TTC549 (cell line): Measurements from ENCODE around the gene SLC2A1.

ENCODE experiments used
- FAIRE-seq: peaks from 2 replicates; lab custom pipeline; 2012; peaks lifted over from hg19 to GRCh38; lab: Jason Lieb, UNC

Gene SLC2A1

DNA sequence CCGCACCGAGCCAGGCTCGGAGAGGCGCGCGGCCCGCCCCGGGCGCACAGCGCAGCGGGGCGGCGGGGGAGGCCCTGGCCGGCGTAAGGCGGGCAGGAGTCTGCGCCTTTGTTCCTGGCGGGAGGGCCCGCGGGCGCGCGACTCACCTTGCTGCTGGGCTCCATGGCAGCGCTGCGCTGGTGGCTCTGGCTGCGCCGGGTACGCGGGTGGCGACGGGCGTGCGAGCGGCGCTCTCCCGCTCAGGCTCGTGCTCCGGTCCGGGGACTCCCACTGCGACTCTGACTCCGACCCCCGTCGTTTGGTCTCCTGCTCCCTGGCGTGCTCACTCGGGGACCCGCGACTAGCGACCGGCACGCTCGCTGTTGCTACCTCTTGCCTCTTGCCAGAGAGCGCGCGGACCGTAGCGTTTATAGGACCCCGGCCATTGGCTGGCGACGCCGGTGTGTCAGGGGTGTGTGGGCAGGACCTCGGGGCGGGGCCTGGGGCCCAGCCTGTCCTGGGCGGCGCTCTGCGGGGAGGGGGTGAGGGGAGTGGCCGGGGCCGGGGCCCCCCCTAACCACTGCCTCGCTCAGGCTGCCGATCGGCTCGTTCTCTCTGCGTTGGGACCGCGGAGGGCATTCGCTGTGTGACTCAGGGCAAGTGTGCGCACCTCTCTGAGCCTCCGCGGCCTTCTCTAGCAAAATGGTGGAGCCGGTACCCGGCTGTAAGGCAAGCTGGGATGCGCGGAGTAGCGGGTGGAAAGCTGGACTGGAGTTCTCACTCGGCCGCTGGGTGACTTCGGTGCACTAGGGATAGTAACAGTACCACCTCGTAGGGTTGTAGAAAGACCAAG is at the start of gene SLC2A1:
Gene SLC2A1 (minus strand): TSS at position 381 of the 832 bp plus-strand sequence. CDS start 217 bp downstream, at position 164.
- no peak for FAIRE-seq

DNA sequence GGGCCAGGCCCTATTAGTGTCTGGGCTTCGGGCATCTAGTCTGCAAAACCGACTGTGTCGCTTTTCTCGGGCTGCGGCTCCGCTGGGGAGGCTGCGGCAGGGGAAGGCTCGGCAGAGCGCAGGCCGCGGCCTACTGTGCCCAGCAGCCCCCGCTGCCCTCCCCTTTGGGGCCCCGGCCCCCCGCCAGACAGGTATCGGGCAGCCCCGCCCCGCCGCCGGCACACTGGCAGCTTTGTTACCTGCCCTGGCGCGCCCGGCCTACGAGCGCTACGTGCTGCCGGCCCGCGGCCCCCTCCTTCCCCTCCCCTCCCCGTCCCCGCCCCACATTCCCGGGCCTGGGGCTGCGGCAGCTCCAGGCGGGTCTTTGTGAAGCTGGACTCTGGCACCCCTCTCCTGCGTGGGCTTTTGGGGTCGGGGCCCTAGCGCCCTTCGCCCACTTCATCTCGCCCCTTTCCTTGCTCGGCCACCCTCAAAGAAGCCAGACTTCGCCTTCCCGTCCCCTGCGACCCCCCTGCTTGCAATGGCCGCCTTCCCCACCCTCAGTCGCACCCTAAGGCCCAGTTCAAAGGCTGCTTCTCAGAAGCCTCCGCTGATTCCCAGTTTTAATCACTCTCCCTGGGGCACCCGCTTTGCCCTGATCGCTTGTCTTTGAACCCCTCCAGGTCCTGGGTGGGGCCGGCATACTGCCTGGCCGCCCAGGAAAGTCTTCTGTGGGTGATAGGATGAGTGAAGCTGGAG is 48.9 kb upstream of the SLC2A1 start:
- no peak for FAIRE-seq

DNA sequence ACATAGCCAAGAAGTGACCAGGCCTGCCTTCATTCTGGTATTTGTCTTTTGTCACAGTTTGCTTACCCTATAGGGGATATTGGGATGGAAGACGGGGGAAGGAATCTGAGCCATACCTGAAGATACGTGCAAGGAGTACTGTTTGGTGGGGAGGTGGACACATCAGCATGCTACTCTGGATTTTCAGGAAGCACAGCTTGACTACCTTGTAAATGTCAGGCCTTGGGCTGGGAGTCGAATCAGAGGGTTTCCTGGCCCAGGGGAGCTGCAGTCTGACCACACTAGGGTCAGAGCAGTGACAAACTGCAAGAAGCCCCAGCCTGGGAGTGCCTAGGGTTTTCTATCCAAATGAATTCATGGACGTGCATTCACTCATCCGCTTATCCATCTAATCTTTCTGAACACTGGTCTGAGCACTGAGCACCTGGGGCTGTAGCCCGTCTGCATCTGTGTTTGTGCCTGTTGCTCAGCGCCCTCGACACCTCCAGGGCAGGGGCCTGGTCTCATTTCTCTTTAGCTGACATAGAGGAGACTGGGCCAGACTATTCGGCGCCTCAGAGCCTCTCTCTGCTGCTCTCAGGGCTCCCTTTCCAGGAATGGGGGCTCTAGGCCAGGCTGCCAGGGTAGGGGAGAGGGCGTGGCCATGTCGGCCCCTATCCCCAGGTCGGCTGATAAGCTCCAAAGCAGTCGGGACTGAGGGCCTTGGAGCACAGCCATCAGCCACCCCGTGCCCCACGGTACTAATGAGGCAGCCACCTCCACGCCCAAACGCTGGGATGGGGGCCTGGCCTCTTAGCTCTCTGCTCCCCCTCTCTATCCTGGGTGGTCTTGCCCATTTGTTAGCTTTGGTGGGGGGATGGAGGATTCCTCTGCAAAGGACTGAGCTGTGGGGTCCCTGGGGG is 47.0 kb upstream of the SLC2A1 start:
- no peak for FAIRE-seq

DNA sequence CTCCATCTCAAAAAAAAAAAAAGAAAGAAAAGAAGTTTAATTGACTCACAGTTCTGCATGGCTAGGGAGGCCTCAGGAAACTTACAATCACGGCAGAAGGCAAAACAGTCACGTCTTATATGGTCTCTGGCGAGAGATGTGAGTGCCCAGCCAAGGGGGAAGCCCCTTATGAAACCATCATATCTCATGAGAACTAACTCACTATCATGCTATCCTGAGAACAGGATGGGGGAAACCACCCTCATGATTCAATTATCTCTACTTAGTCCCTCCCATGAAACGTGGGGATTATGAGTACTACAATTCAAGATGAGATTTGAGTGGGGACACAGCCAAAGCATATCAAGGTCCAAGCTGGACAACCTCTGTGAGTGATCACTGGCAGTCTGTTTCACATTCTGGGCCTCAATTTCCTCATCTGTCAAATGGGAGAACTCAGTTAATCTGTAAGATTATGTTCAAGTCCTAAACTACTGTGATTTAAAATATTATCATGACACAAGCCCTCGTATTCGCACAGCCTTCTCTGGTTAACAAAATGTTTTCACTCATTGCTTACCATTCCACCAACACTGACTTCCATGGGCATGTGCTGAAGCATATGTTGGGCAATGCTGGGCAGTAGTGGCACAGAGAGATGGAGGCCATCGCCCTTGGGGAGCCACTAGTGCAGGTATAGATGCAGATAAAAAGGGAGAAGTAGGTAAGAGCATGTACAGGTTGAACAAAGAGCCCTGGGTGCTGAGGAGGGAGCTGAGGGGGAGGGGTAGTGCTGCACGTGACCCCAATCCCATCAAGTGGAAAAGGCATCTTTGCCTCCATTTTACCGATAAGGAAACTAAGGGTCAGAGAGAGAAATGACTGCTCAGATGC is 46.2 kb upstream of the SLC2A1 start:
- FAIRE-seq: no peak

GRCh38 chr1:43002766-43003165 is 44.1 kb upstream of the SLC2A1 start:
- no peak for FAIRE-seq

DNA sequence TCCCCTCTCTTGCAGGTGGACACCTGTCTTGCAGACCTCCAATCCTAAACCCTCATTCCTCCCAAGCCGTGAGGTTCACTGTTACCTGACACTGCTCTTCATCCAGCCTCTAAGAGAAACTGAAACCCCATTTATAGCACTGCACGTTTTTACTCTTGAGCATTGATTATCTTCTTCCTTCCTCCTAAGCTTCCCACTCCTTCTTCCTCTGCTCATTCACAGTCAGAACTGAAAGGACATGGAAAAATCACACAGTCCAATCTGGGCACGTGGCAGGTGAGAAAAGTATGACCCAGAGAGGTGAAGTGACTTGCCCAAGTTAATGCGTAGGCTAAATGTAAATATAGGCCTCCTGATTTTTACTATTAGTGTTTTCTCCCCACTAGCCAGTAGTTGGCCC is 43.4 kb upstream of the SLC2A1 start:
- FAIRE-seq: no peak

DNA sequence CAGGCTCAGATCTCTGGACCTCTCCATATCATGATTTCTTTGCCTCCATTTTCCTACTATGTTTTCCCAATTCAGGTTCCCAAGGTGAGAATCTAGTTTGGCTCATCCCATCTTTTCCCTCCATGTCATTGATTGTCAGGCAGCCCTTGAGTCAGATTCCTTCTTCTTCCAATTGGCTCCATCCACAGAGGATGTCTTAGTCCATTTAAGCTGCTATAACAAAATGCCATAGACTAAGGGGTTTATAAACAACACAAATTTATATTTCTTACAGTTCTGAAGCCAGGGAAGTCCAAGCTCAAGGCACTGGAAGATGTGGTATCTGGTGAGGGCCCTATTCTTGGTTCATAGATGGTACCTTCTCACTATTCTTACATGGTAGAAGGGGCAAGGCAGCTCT is 42.8 kb upstream of the SLC2A1 start:
- no peak for FAIRE-seq

- FAIRE-seq: no peak
These were observed 41.6 kb upstream of the SLC2A1 start for GRCh38 chr1:43000271-43000670.

GRCh38 chr1:42999308-42999707 is 40.6 kb upstream of the SLC2A1 start:
- FAIRE-seq: no peak

GRCh38 chr1:42998386-42998785 is 39.7 kb upstream of the SLC2A1 start:
- FAIRE-seq: no peak

- FAIRE-seq: no peak
These were observed 37.8 kb upstream of the SLC2A1 start for GRCh38 chr1:42996384-42996970.

- no peak for FAIRE-seq
These were observed 35.0 kb upstream of the SLC2A1 start for GRCh38 chr1:42993502-42994136.

DNA sequence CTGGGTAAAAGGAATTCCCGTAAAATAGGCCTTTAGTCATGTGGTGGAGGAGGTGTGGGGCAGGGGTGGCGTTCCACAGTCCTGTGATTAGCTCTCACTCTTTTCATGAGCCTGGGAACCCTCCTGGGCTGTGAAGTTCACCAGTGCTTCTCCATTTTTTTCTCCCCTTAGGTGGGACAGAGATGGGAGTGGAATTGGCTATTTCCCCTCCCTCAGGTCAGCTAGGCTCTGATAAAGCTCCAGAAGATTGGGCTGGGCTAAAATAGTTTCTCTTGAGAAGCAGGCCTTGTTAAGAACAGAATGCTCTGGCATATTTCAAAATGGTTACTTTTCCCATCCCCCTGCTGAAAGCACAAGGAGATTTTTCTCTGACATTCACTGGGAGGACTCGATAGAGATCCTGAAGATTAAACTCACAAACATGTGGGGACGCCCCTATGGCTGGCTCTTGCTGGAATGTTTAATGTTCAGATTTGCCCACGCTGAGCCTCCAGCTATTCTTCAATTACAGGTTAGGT is 33.4 kb upstream of the SLC2A1 start:
- FAIRE-seq: no peak

DNA sequence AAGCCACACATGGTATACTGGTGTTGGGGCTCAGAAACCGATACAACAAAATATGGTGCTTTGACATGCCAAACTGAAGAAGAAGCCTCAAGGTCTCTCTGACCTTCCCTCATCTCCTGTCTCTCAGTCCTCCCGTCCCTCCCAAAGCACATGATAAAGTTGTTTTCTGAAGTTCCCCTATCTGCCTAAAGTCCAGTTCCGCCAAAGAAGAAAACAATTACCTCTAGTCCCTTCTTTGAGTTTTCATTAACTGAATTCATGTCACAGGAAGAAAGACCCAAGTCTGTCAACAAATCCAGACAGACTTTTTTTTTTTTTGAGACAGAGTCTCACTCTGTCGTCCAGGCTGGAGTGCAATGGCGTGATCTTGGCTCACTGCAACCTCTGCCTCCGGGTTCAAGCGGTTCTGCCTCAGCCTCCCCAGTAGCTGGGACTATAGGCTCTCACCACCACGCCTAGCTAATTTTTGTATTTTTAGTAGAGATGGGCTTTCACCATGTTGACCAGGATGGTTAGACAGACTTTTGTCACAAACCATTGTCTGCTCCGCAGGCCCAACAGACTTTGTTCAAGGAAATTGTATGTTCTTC is 32.2 kb upstream of the SLC2A1 start:
- no peak for FAIRE-seq

DNA sequence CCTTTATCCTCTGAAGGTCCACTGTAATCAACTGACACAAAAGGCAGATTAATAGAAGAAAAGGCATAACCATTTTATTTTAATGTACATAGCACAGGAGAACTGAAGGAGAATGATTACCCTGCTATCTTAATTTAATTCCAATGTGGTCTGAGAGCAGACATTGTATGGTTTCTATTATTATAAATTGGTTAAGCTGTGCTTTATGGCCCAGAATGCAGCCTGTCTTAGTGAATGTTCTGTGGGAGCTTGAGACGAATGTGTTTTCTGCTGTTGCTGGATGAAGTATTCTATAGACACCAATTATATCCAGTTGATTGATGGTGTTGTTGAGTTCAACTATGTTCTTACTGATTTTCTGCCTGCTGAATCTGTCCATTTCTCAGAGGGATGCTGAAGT is 25.0 kb upstream of the SLC2A1 start:
- FAIRE-seq: no peak

DNA sequence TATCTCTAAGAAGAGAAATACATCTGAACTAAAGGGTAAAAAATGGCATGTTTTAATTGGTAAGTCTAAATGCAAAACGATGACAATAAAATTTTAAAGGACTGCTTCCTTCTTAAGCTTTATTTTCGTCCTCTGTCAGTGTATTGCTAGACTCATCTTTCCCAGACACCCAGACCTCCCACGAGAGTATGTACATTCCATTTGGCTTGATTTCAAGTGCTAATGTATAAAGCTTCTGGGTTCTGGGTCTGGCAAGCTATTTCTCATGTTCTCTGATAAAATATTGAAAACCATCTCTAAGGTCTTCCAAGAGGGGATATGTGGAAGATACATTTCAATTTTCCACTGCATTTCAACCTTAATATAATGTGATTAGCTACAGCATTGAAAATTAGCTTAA is 24.6 kb upstream of the SLC2A1 start:
- FAIRE-seq: no peak

DNA sequence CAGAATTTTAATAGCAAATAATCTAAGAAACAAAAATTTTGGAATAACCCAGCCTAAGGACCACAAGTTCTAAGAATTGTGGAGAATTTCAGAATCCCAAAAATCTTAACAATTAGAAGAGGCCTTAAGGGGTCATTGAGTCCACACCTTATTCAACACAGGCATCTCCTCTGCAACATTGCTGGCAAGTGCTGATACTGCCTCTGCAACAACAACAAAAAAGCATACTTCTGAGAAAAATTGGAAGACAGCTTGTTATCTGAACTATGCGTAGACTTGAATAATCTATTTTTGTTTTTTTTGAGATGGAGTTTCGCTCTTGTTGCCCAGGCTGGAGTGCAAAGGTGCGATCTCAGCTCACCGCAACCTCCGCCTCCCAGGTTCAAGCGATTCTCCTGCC is 24.0 kb upstream of the SLC2A1 start:
- FAIRE-seq: no peak

DNA sequence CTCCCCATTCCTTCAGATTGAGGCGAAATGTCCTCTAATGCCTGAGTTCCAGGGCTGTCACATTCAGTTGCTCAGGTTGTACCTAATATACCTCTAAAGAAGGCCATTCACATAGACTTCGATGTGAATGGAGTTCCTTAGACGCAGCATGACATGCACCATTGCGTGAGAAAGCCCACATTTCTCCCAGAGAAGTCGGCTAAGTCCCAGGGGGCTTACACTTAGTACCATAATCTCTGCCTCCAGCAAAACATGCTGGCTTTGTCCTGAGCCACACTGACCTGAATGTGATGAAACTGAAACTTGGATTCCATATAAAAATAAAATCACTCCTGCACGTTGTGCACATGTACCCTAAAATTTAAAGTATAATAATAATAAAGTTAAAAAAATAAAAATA is 23.2 kb upstream of the SLC2A1 start:
- no peak for FAIRE-seq

DNA sequence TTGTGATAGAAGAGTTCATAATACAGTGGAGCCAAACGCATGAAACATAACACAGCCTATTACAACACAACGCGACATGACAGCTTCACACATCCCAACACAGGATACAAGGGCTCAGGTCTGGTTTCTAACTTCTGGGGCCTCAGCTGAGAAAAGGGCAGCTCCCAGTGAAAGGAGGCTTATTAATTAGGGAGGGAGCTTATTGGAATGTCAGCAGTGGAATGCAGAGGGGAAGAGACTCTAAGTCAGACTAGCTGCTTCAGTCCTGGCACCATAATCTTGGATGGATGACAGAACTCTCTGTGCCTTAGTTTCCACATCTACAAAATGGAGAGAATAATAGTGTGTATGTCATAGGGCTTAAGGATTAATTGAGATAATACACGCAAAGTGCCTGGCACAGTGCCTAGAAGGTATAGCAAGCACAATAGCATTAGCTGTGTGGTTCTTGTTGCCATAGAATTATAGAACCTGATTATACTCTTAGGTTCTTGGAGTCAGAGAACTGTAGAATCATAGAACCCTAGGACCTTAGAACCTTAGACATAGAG is 22.7 kb upstream of the SLC2A1 start:
- FAIRE-seq: no peak
